Measurements from ENCODE around the gene HDGFL2.

The HDGFL2 gene

GRCh38 chr19:4513248-4513647 is 41.2 kb downstream of the HDGFL2 start:
- TF ChIP-seq, protein P1, sequence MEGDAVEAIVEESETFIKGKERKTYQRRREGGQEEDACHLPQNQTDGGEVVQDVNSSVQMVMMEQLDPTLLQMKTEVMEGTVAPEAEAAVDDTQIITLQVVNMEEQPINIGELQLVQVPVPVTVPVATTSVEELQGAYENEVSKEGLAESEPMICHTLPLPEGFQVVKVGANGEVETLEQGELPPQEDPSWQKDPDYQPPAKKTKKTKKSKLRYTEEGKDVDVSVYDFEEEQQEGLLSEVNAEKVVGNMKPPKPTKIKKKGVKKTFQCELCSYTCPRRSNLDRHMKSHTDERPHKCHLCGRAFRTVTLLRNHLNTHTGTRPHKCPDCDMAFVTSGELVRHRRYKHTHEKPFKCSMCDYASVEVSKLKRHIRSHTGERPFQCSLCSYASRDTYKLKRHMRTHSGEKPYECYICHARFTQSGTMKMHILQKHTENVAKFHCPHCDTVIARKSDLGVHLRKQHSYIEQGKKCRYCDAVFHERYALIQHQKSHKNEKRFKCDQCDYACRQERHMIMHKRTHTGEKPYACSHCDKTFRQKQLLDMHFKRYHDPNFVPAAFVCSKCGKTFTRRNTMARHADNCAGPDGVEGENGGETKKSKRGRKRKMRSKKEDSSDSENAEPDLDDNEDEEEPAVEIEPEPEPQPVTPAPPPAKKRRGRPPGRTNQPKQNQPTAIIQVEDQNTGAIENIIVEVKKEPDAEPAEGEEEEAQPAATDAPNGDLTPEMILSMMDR (IDR thresholded peaks at IDR 0.05; ENCODE audit: low read depth, low read length, missing control alignments): no peak
- no peak overlapping the region for H3K4me3 ChIP-seq (replicated peaks; ENCODE audit: low read depth, low read length)
- DNase-seq (ENCODE audit: extremely low read depth, low read depth): no peak

DNA sequence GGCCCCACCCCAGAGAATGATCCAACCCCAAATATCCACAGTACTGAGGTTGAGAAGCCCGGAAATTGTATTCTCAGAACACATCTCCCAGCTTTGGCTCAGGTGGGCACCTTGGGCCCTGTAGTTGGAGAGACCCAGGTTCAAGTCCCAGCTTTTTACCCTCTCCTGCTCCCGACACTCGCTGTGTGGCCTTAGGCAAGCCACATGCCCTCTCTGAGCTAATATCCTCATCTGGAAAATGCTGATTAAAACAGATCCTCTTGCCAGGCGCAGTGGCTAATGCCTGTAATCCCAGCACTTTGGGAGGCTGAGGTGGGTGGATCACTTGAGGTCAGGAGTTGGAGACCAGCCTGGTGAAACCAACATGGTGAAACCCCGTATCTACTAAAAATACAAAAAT is 43.6 kb downstream of the HDGFL2 start:
- no peak overlapping the region for H3K4me3 ChIP-seq (replicated peaks; ENCODE audit: low read depth, low read length)
- TF ChIP-seq, protein P1 (IDR thresholded peaks at IDR 0.05; ENCODE audit: low read depth, low read length, missing control alignments): no peak
- DNase-seq (ENCODE audit: extremely low read depth, low read depth): no peak

DNA sequence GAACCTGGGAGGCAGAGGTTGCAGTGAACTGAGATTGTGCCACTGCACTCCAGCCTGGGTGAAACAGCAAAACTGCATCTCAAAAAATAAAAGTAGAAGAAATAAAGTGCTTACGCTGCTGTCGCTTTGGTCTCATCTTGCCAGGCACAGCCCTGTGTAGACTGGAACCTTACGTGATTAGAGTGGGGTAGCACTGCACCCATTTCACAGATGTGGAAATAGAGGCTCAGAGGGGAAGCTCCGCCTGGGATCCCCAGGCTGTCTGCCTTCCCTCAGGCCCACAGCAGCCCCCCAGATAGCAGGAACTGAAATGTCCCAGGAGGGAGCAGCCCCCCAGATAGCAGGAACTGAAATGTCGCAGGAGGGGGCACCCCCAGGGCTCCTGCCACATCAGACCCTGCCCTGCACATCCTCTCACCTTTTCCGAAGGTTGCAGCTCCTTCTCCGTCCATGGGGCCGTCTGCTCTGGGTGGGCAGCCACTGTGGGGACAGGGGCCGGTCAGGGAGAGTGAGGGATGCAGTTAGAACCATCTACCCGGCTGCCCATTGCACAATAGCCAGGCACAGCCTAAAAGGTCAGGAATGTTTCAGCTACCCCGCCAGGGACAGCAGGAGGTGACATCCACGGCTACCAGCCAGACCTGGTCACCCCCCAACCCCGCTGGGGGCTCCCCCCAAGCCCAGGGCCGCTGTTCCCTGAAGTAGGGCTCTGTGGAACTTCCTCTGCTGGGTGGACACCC is 44.3 kb downstream of the HDGFL2 start:
- DNase-seq (ENCODE audit: extremely low read depth, low read depth): no peak
- TF ChIP-seq, protein P1 (IDR thresholded peaks at IDR 0.05; ENCODE audit: low read depth, low read length, missing control alignments): no peak
- H3K4me3 ChIP-seq (replicated peaks; ENCODE audit: low read depth, low read length): no peak overlapping the region

DNA sequence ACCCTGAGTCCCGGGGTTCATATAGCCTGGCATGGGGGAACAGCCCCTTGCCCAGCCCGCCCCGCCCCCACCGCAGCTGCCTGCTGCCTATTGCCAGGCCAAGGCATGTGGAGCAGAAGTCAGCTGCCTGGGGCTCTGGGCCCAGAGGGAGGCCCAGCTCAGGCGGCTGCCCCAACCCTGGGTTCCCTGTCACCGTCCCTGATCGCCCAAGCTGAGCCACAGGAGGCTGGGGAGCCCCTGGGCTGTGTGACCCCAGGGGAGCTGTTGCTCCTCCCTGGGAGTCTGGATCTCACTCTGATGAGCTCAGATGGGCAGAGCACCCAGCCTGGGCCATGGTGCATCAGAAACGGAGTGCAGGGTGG is 44.8 kb downstream of the HDGFL2 start:
- no peak for DNase-seq (ENCODE audit: extremely low read depth, low read depth)
- no peak overlapping the region for H3K4me3 ChIP-seq (replicated peaks; ENCODE audit: low read depth, low read length)
- TF ChIP-seq, protein P1 (IDR thresholded peaks at IDR 0.05; ENCODE audit: low read depth, low read length, missing control alignments): no peak

DNA sequence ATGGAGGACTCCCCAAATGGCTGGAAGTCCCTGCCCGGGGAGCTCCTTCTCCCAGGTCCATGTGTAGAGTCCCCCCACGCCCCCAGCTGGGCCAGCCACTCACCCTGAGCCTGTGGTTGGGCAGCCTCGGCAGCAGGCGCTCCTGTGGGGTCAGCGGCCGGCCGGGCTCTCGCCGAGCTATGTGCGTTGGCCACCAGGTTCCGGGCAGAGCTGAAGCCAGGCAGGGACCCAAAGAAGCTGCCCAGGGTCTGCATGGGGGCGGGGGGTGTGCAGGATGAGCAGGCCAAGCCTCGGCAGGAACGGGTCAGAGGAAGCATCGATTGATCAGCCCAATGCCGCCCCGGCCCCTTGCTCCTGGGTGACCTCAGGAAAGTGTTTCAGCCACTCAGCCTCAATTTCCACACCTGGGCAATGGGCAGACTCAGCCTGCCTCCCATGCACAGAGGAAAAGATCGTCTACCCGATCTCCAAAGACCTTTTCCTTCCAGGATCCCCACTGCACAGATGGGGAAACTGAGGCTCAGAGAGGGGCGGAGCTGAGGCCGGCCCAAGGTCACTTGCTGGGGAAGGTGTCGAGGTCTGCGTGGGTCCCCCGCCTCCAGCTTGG is 45.5 kb downstream of the HDGFL2 start:
- no peak for DNase-seq (ENCODE audit: extremely low read depth, low read depth)
- no peak overlapping the region for H3K4me3 ChIP-seq (replicated peaks; ENCODE audit: low read depth, low read length)

DNA sequence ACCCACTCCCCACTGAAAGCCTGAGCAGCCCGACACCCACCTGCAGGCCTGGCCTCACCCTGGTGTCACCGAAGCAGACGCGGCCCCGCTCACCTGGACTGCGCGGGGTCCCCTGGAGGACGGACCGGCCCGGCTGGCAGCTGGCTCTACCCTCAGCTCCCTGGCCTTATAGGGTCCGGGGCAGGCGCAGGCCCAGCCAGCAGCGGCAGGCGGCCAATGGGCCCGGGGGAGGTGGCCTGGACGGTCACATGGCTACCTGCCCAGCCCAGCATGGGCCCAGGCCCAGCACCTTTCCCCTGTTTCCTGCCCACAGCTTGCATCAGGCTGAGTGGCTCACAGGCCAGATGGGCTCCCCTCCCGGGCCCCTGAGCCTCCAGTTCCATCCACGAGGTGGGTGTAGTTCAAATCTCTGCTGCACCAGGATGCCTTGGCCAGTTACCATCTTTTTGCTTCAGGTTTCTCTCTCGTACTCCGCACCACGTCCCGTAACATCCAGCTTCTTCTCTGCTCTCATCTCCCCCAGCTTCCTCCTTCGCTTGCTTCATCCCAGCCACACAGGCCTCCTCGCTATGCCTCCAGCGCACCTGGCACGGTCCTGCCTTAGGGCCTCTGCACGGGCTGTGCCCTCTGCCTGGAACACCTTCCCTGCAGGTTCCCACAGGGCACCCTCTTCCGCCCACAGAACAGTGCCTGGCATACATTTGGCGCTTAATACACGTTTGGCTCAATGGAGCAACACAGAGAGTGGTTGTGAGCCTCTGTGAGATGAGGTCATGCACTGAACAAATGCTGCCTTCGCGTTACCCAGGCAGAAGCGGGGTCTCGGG is 46.5 kb downstream of the HDGFL2 start, which contains the start of gene PLIN4:
Gene PLIN4, minus strand, starts transcription at position 142 of the 827 bp plus-strand sequence. CDS start 214 bp downstream, outside the sequence.
- no peak within 1 kb of the TSS for H3K4me3 ChIP-seq (replicated peaks; ENCODE audit: low read depth, low read length)
- TF ChIP-seq, protein P1 (IDR thresholded peaks at IDR 0.05; ENCODE audit: low read depth, low read length, missing control alignments): no peak
- DNase-seq (ENCODE audit: extremely low read depth, low read depth): no peak

More for the DNA sequence above, 45.5 kb downstream of the HDGFL2 start:
- TF ChIP-seq, protein P1 (IDR thresholded peaks at IDR 0.05; ENCODE audit: low read depth, low read length, missing control alignments): no peak
